Thyroid gland (tissue), 4 donors: Measurements from ENCODE around the gene COG4. TPM values are rescaled to one million over a fixed set of nuclear protein-coding genes. Genes with fewer than 3 reads are reported as not detected.

Source experiments
- DNase-seq, 2 donors: peaks; one replicate each; pipeline ENCODE4 v3.0.0-alpha.2; 2019
- H3K27ac ChIP-seq, 3 donors: fragments of 200-600 bp; sonication (generic); 1 replicate in 2 of 3; 2 replicates in 1 of 3; pipeline ENCODE4 v1.5.1; 2016 to 2019; ENCODE audit warnings: mild to moderate bottlenecking in 1 of 3, moderate library complexity in 1 of 3
- H3K27me3 ChIP-seq: fragments of 200-600 bp; sonication (generic); one replicate; pipeline ENCODE4 v1.5.1; 2019
- H3K36me3 ChIP-seq, 2 donors: fragments of 200-600 bp; sonication (generic); one replicate each; pipeline ENCODE4 v1.5.1; 2016 to 2019
- H3K4me1 ChIP-seq, 2 donors: fragments of 200-600 bp; sonication (generic); one replicate each; pipeline ENCODE4 v1.5.1; 2017 to 2019
- H3K4me3 ChIP-seq, 3 donors: fragments of 200-600 bp; sonication (generic); replicated peaks in 1 of 3; 1 replicate in 2 of 3; 2 replicates in 1 of 3; pipeline ENCODE4 v1.5.1; 2016; ENCODE audit warnings: mild to moderate bottlenecking in 1 of 3
- H3K9me3 ChIP-seq: fragments of 200-600 bp; sonication (generic); one replicate; pipeline ENCODE4 v1.5.1; 2017
- POLR2A ChIP-seq, 2 donors: fragments of 450-650 bp; IDR thresholded peaks; one replicate each; pipeline ENCODE4 v1.6.1; 2017; ENCODE audit warnings: antibody characterized with exemption in 2 of 2, mild to moderate bottlenecking in 2 of 2, moderate library complexity in 1 of 2
- WGBS, 2 donors: methylation state at CpG; one replicate each; pipeline ENCODE4 v1.1.5; 2017; 5-methylcytosine and 5-hydroxymethylcytosine counted together
- intact Hi-C: fragments of 100-400 bp; cut with DNase I; formaldehyde crosslinking; loops from one replicate; pipeline ENCODE4 v1.15.1; 2023
- total RNA-seq, 4 donors: library from RNA; depleted of rRNA; stranded (reverse); fragments of >200 nt; gene quantifications; one replicate each; pipeline ENCODE4 v1.2.3, GENCODE V29; 2016
- TF ChIP-seq, protein P1 (sequence below), 6 experiments: fragments of 200-600 bp in 3 of 6; fragments of 450-650 bp in 3 of 6; sonication (generic) in 3 of 6; IDR thresholded peaks; one replicate each; pipeline ENCODE4 v1.5.1; 2016 to 2019; ENCODE audit warnings: antibody characterized with exemption in 6 of 6, mild to moderate bottlenecking in 2 of 6, inconsistent platforms in 1 of 6, moderate library complexity in 1 of 6

COG4 gene
- total RNA-seq, 4 donors from 2014 or later: 39.6 to 88.4 (median 66.7) TPM

GRCh38 chr16:70494202-70494770 lies 29.1 kb downstream of the COG4 start:
- Histone ChIP-seq H3K27me3 (no peaks in the 10 kb centered on the region), H3K27ac (no peak overlapping the region), H3K4me1 (no peaks in the 10 kb centered on the region), H3K9me3 (no peaks in the 10 kb centered on the region), H3K36me3 (peaks cover 40 to 45% of the 10 kb centered on the region in 2 donors), H3K4me3 (no peak overlapping the region)
- TF ChIP-seq, protein P1, sequence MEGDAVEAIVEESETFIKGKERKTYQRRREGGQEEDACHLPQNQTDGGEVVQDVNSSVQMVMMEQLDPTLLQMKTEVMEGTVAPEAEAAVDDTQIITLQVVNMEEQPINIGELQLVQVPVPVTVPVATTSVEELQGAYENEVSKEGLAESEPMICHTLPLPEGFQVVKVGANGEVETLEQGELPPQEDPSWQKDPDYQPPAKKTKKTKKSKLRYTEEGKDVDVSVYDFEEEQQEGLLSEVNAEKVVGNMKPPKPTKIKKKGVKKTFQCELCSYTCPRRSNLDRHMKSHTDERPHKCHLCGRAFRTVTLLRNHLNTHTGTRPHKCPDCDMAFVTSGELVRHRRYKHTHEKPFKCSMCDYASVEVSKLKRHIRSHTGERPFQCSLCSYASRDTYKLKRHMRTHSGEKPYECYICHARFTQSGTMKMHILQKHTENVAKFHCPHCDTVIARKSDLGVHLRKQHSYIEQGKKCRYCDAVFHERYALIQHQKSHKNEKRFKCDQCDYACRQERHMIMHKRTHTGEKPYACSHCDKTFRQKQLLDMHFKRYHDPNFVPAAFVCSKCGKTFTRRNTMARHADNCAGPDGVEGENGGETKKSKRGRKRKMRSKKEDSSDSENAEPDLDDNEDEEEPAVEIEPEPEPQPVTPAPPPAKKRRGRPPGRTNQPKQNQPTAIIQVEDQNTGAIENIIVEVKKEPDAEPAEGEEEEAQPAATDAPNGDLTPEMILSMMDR (IDR thresholded peaks at IDR 0.05): no peak
- no peak for TF ChIP-seq POLR2A (IDR thresholded peaks at IDR 0.05)
- DNase-seq: no peak
- WGBS, 2 donors: 82 to 91% methylated on average over 5 of the region's 5 CpGs
- intact Hi-C loops: no loop called here

- H3K4me1 ChIP-seq: no peaks in the 10 kb centered on the region
- TF ChIP-seq POLR2A (IDR thresholded peaks at IDR 0.05): no peak
- TF ChIP-seq, protein P1 (IDR thresholded peaks at IDR 0.05): no peak
- WGBS, 2 donors: 93 to 96% methylated on average over 3 of the region's 3 CpGs
- no peak overlapping the region for H3K4me3 ChIP-seq
- no peaks in the 10 kb centered on the region for H3K27me3 ChIP-seq
- no peaks in the 10 kb centered on the region for H3K9me3 ChIP-seq
- no peak overlapping the region for H3K27ac ChIP-seq
- DNase-seq: no peak
- peaks cover 40 to 45% of the 10 kb centered on the region in 2 donors for H3K36me3 ChIP-seq
- intact Hi-C loops: no loop called here
Measured at GRCh38 chr16:70493802-70494201, 29.6 kb downstream of the COG4 start.

GRCh38 chr16:70490261-70490660 lies 33.1 kb downstream of the COG4 start:
- Histone ChIP-seq H3K4me3 (no peak overlapping the region), H3K9me3 (no peaks in the 10 kb centered on the region), H3K36me3 (peaks cover 21 to 38% of the 10 kb centered on the region in 2 donors), H3K27me3 (no peaks in the 10 kb centered on the region), H3K4me1 (no peaks in the 10 kb centered on the region), H3K27ac (no peak overlapping the region)
- TF ChIP-seq, protein P1 (IDR thresholded peaks at IDR 0.05): no peak
- no peak for TF ChIP-seq POLR2A (IDR thresholded peaks at IDR 0.05)
- no peak for DNase-seq
- intact Hi-C loops: no loop called here
- WGBS, 2 donors: 70 to 80% methylated on average over 6 of the region's 6 CpGs

DNA sequence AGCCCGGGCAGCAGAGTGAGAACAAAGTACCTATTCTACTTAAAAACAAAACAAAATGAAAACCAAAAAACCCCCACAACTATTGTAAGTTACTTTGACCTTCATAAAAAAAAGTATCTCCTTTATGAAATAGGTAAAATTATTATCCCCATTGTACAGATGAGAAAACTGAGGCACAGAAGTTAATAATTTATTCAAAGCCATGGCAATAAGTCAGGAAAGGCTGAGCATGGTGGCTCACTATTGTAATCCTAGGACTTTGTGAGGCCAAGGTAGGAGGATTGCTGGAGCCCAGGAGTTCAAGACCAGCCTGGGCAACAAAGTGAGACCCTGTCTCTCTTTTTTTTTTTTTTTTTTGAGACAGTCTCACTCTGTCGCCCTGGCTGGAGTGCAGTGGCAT lies 38.5 kb downstream of the COG4 start:
- intact Hi-C loops: no loop called here
- H3K9me3 ChIP-seq: no peaks in the 10 kb centered on the region
- 93 to 100% methylated on average over 2 of the region's 2 CpGs for WGBS, 2 donors
- no peaks in the 10 kb centered on the region for H3K4me1 ChIP-seq
- no peak for TF ChIP-seq POLR2A (IDR thresholded peaks at IDR 0.05)
- TF ChIP-seq, protein P1 (IDR thresholded peaks at IDR 0.05): no peak
- H3K27ac ChIP-seq: no peak overlapping the region
- H3K27me3 ChIP-seq: no peaks in the 10 kb centered on the region
- no peak overlapping the region for H3K4me3 ChIP-seq
- H3K36me3 ChIP-seq: peaks cover 30 to 51% of the 10 kb centered on the region in 2 donors
- no peak for DNase-seq

- Histone ChIP-seq H3K9me3 (no peaks in the 10 kb centered on the region), H3K4me3 (no peak overlapping the region), H3K36me3 (peaks cover 30 to 48% of the 10 kb centered on the region in 2 donors), H3K4me1 (no peaks in the 10 kb centered on the region), H3K27me3 (no peaks in the 10 kb centered on the region), H3K27ac (no peak overlapping the region)
- WGBS, 2 donors: 82 to 87% methylated on average over 3 to 5 of the region's 5 CpGs
- intact Hi-C loops: no loop called here
- no peak for DNase-seq
- TF ChIP-seq, protein P1 (IDR thresholded peaks at IDR 0.05): no peak
- no peak for TF ChIP-seq POLR2A (IDR thresholded peaks at IDR 0.05)
Measured at GRCh38 chr16:70483426-70483825, 39.9 kb downstream of the COG4 start.
